Lower lobe of right lung (tissue), 2 donors: ENCODE measurements around the gene FAM219B. TPM values are rescaled to one million over a fixed set of nuclear protein-coding genes. Genes with fewer than 3 reads are reported as not detected.

Experiments
- ATAC-seq, 2 donors: fragments of 200-7000 bp; cut with Tn5 transposase; one replicate each; pipeline ENCODE4 v1.9.1; 2020 to 2022; ENCODE audit warnings: mild to moderate bottlenecking in 2 of 2, moderate library complexity in 2 of 2
- DNase-seq: peaks from one replicate; pipeline ENCODE4 v3.0.0-alpha.2; 2020
- H3K27ac ChIP-seq: fragments of 200-600 bp; one replicate; pipeline ENCODE4 v1.8.0; 2022
- H3K27me3 ChIP-seq: fragments of 200-600 bp; one replicate; pipeline ENCODE4 v1.8.0; 2022; ENCODE audit warnings: low read depth
- H3K36me3 ChIP-seq: fragments of 200-600 bp; one replicate; pipeline ENCODE4 v1.8.0; 2022; ENCODE audit warnings: mild to moderate bottlenecking
- H3K4me1 ChIP-seq: fragments of 200-600 bp; one replicate; pipeline ENCODE4 v1.8.0; 2022
- H3K4me3 ChIP-seq: fragments of 200-600 bp; one replicate; pipeline ENCODE4 v1.8.0; 2022; ENCODE audit warnings: mild to moderate bottlenecking
- H3K9me3 ChIP-seq: fragments of 200-600 bp; one replicate; pipeline ENCODE4 v1.8.0; 2022
- intact Hi-C: fragments of 100-400 bp; cut with DNase I; formaldehyde crosslinking; loops from one replicate; pipeline ENCODE4 v1.11.0; 2022
- total RNA-seq: library from RNA; stranded (reverse); fragmentation: NEBNext Ultra II Directional; extraction: Animal tissue kit (Norgen Biotek cat#: 25700); gene quantifications from one replicate; pipeline ENCODE4 v1.2.1, GENCODE V29; 2021
- TF ChIP-seq, protein P1 (sequence below): fragments of 200-600 bp; IDR thresholded peaks from one replicate; pipeline ENCODE4 v1.8.0; 2022; ENCODE audit warnings: antibody characterized with exemption, mild to moderate bottlenecking
- donor health status: DM: no; HTN: yes; CAD: no; lungs with severe emphysema.

The FAM219B gene
- total RNA-seq, 1 donor from 2014 or later = 92.2 TPM

DNA sequence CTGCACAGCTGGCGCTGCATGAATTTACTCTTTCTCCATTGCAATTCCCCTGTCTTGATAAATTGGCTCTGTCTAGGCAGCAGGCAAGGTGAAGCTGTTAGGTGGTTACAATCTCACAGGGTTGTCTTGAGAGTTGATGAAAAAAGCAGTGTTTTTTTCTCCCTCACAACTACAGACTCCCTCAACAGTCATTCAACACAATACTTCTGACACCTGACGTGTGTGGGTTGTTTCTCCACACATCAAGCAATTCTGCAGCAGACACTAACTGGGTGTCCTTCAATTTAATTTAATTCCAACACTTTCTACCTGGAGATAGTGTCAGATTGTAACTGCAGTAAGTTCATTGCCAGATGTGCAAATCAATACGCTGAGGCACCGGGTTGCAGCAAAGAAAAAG is 28.4 kb downstream of the FAM219B start:
- Histone ChIP-seq H3K36me3 (no peaks in the 10 kb centered on the region), H3K4me3 (no peak overlapping the region), H3K27ac (no peak overlapping the region), H3K9me3 (no peaks in the 10 kb centered on the region), H3K27me3 (no peaks in the 10 kb centered on the region), H3K4me1 (peaks cover 8% of the 10 kb centered on the region)
- ATAC-seq = no peak
- no peak for DNase-seq
- TF ChIP-seq, protein P1, sequence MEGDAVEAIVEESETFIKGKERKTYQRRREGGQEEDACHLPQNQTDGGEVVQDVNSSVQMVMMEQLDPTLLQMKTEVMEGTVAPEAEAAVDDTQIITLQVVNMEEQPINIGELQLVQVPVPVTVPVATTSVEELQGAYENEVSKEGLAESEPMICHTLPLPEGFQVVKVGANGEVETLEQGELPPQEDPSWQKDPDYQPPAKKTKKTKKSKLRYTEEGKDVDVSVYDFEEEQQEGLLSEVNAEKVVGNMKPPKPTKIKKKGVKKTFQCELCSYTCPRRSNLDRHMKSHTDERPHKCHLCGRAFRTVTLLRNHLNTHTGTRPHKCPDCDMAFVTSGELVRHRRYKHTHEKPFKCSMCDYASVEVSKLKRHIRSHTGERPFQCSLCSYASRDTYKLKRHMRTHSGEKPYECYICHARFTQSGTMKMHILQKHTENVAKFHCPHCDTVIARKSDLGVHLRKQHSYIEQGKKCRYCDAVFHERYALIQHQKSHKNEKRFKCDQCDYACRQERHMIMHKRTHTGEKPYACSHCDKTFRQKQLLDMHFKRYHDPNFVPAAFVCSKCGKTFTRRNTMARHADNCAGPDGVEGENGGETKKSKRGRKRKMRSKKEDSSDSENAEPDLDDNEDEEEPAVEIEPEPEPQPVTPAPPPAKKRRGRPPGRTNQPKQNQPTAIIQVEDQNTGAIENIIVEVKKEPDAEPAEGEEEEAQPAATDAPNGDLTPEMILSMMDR = no peak
- intact Hi-C loops = no loop called here

DNA sequence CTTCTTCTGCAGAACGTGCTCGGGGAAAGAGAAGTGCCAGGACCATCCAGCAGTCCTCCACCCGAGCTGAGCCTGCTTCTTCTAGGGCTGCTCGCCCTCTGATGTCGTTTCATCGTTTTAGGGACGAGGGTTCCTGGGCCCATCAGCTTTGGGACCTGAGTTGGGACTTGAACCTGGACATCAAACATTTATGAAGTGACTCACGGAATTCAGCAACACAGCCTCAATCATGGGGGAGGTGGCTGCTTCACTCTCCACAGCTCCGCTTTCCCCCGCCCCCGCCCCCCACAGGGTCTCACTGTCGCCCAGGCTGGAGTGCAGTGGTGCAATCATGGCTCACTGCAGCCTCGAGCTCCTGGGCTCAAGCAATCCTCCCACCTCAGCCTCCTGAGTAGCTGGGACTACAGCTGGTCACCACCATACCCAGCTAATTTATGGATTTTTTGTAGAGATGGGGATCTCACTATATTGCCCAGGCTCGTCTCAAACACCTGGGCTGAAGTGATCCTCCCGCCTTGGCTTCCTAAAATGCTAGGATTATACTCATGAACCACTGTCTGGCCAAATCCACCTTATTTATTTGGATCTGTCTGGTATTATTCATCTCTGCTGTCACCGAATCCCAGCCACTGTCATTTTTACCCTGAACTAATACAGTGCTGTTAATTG is 32.8 kb downstream of the FAM219B start:
- peak overlapping the region; percentile 98 for H3K27ac ChIP-seq
- peak; percentile 51 for DNase-seq
- peak overlapping the region; percentile 79 for H3K4me3 ChIP-seq
- peak in 1 of 2 donors; percentile 27 for ATAC-seq
- no peaks in the 10 kb centered on the region for H3K36me3 ChIP-seq
- no peaks in the 10 kb centered on the region for H3K27me3 ChIP-seq
- peaks cover 43% of the 10 kb centered on the region for H3K4me1 ChIP-seq
- intact Hi-C loops = no loop called here
- TF ChIP-seq, protein P1 = no peak
- H3K9me3 ChIP-seq = no peaks in the 10 kb centered on the region

DNA sequence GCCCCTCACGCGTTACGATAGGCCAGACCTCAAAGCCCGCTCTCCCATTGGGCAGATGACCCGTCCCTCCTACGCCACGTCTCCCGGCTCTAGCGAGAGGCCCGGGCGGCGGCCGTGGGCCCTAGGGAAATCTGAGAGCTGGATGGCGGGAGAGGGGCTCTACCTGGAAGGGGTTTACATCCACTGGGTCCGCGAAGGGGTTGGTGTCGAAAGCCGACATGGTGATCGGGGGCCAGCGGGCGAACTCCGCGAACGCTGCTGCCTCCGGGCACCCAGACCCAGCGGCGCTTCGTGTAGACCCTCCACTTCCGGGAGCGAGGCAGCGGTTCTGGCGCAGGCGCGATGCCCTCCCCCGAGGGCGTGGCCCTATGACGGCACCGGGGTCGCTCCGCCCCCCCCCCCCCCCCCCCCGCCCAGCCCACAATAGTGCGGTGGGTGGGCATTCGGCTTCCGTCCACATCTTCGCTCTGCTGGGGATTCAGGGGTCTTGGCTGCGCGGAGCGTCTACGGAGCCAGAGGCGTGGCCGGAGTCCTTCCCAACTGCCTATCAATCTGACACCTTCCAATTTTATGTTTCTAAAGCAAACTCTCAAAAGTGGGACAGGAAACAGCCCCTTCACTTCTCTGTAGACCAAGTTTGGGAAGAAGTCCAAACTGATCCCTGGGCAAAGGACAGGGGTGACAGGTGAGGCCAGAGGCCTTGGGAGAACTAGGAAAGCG is 33.5 kb downstream of the FAM219B start, which contains the start of gene SCAMP2:
Gene SCAMP2, minus strand, starts transcription at position 330 of the 720 bp plus-strand sequence. Its CDS starts 110 bp downstream, at position 220.
- Histone ChIP-seq H3K36me3 (no peaks in the 10 kb centered on the region), H3K27me3 (no peaks in the 10 kb centered on the region), H3K4me1 (peaks cover 50% of the 10 kb centered on the region), H3K9me3 (no peaks in the 10 kb centered on the region), H3K27ac (peak within 1 kb of the TSS; percentile 98), H3K4me3 (peak within 1 kb of the TSS; percentile 79)
- intact Hi-C loops = no loop called here
- ATAC-seq = peak; percentile 96 to 97
- TF ChIP-seq, protein P1 = no peak
- DNase-seq = peak; percentile 97

DNA sequence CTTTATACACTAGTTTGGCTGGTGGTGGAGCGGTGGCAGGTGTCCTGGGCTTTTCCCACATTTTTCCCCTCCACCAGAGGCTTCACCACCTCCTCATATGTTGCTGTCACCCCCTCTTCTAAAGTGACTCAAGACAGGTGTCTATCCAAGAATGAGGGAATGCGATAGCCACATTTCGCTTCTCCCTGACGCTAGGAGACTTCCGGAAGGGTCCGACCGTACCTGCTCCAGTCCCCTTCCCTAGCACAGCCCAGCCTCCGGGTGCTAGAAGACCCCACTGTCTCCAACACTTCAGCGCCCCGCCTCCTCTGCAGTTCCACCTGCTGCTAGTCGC is 34.0 kb downstream of the FAM219B start:
- Histone ChIP-seq H3K9me3 (no peaks in the 10 kb centered on the region), H3K27ac (peak overlapping the region; percentile 98), H3K27me3 (no peaks in the 10 kb centered on the region), H3K36me3 (no peaks in the 10 kb centered on the region), H3K4me1 (peaks cover 56% of the 10 kb centered on the region), H3K4me3 (peak overlapping the region; percentile 79)
- TF ChIP-seq, protein P1 = no peak
- ATAC-seq = no peak
- no peak for DNase-seq
- intact Hi-C loops = no loop called here

DNA sequence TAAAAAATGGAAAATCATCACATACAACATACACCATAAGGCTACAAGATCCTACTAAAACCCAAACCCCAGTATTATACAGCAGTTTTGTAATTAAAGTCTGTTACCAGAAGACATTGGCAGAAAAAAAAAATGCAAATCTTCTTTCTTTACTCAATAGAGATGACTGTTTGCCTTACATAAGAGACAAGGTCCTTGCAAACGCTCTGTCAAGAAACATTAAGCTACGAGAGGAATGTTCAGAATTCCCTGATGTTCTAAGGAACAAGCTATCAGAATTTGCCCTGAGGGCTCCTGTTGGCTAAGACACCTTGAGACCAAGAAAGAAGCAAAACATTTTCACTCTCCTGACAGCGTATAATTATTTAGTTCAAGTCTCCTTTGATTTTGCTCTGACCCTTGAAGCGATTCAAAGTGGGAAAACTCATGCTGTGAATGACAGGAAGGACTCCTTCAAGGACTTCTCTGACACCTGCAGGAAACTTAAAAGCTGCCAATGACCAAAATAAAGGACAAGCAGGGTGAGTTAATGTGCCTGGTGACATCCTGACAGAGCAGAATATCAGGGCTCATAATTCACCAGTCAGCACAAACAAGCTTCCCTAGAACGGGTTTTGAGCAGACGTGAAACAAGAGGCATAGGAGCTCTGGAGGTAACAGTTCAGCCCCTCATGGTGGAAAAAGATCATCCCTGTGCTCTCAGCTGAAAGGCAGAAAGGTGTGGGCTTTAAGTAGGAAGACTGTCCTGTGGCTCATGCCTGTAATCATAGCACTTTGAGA is 36.0 kb downstream of the FAM219B start:
- no peak for DNase-seq
- intact Hi-C loops = no loop called here
- no peak for ATAC-seq
- H3K36me3 ChIP-seq = no peaks in the 10 kb centered on the region
- H3K27me3 ChIP-seq = no peaks in the 10 kb centered on the region
- peak overlapping the region; percentile 9 for H3K4me3 ChIP-seq
- H3K4me1 ChIP-seq = peaks cover 72% of the 10 kb centered on the region
- TF ChIP-seq, protein P1 = no peak
- peak overlapping the region; percentile 98 for H3K27ac ChIP-seq
- no peaks in the 10 kb centered on the region for H3K9me3 ChIP-seq
